ENCODE data around the gene E2F1.

E2F1 gene

DNA sequence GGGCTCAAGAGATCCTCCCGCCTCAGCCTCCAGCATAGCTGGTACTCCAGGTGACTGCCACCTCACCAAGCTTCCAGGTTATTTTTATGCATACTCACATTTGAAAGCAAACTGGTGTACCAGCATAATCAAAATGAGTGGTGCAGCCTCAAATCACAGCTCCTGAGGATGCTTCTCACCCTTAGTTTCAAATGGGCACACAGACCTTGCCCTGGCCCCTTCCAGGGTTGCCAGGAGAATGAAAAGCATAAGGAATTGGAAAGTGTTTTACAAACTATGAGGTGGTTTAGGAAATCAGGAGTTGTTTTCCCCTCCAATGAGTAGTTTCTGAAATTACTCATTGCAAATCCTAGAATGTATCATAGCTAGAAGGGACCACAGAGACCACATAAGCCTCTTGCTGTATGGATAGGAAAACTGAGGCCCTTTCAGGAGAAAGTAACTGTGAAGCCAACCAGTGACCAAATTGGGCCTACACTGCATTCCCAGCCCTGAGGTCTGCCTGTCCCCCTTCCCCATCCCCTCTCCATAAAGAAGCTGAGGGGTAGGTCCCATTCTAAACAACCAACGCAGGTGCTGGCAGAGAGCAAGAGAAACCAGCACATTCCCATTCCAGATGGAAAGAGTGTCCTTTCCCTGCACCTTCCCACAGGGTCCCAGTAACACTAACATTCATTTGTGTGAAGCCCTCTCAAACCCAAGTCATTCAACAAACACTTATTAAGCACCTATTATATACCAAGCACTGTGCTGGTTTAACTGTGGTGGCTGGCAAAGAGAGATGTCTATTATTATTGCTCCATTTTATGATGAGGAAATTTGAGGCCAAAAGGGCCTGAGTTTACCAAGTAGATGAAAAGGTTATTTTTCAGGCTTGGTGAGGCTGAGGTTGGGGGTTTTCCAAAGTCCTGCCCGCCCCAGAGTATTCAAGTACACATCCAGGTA lies 2.1 kb upstream of the E2F1 start:
- H3K27ac ChIP-seq, result no peak overlapping the region
- H3K4me3 ChIP-seq (ENCODE audit: low read depth, low read length), result no peak overlapping the region
- no peaks in the 10 kb centered on the region for H3K9me3 ChIP-seq (ENCODE audit: severe bottlenecking)
- DNase-seq, result no peak
- peaks cover 23% of the 10 kb centered on the region for H3K36me3 ChIP-seq
- no peaks in the 10 kb centered on the region for H3K27me3 ChIP-seq (ENCODE audit: insufficient read depth, low read depth, severe bottlenecking)
- TF ChIP-seq, protein P1, sequence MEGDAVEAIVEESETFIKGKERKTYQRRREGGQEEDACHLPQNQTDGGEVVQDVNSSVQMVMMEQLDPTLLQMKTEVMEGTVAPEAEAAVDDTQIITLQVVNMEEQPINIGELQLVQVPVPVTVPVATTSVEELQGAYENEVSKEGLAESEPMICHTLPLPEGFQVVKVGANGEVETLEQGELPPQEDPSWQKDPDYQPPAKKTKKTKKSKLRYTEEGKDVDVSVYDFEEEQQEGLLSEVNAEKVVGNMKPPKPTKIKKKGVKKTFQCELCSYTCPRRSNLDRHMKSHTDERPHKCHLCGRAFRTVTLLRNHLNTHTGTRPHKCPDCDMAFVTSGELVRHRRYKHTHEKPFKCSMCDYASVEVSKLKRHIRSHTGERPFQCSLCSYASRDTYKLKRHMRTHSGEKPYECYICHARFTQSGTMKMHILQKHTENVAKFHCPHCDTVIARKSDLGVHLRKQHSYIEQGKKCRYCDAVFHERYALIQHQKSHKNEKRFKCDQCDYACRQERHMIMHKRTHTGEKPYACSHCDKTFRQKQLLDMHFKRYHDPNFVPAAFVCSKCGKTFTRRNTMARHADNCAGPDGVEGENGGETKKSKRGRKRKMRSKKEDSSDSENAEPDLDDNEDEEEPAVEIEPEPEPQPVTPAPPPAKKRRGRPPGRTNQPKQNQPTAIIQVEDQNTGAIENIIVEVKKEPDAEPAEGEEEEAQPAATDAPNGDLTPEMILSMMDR (IDR thresholded peaks at IDR 0.05; ENCODE audit: low read depth, low read length), result no peak

DNA sequence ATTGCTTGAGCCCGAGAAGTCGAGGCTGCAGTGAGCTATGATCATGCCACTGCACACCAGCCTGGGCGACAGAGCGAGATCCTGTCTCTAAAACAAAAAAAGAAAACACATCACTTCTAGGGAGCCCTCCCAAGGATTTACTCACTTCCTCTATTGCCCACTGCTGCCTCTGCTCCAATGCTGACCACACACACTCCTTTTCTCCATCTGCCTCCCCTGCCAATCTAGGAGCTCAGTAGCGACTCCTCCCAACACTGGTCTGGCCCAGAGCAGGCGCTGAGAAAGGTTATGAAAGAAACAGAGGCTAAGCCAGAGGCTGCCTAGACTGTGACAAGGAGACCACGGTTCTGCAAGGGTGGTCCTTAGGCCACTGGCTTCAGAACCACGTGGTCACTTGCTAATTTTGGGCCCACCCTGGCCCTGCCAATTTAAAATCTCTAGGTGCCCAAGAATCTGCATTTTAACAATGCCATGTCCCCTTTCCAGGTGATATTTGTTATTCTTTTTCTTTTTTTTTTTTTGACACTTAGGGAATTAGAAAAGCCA lies 1.3 kb upstream of the E2F1 start:
- peaks cover 32% of the 10 kb centered on the region for H3K36me3 ChIP-seq
- H3K4me3 ChIP-seq (ENCODE audit: low read depth, low read length), result no peak overlapping the region
- H3K9me3 ChIP-seq (ENCODE audit: severe bottlenecking), result no peaks in the 10 kb centered on the region
- no peaks in the 10 kb centered on the region for H3K27me3 ChIP-seq (ENCODE audit: insufficient read depth, low read depth, severe bottlenecking)
- no peak for DNase-seq
- no peak overlapping the region for H3K27ac ChIP-seq
- TF ChIP-seq, protein P1 (IDR thresholded peaks at IDR 0.05; ENCODE audit: low read depth, low read length), result no peak

DNA sequence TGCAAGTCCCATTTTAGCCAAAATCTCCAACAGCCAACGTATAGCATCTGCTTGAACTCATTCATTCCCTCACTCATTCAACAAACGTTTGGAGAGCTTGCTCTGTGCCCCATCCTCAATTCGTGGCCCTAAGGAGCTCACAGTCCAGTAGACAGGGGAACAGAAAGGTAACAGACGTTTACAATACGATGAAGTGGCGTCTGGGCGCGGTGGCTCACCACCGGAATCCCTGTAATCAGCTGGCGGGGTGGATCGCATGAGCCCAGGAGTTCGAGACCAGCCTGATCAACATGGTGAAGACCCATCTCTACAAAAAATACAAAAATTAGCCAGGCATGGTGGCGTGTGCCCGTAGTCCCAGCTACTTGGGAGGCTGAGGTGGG lies 790 bp upstream of the E2F1 start:
- Histone ChIP-seq H3K9me3 (ENCODE audit: severe bottlenecking) (no peaks in the 10 kb centered on the region), H3K27me3 (ENCODE audit: insufficient read depth, low read depth, severe bottlenecking) (no peaks in the 10 kb centered on the region), H3K27ac (peak overlapping the region; percentile 24; the same call in 1 of the 2 replicates), H3K36me3 (peaks cover 32% of the 10 kb centered on the region), H3K4me3 (ENCODE audit: low read depth, low read length) (peak overlapping the region; percentile 37; the same call in 1 of the 2 replicates)
- DNase-seq, result no peak
- TF ChIP-seq, protein P1 (IDR thresholded peaks at IDR 0.05; ENCODE audit: low read depth, low read length), result no peak

DNA sequence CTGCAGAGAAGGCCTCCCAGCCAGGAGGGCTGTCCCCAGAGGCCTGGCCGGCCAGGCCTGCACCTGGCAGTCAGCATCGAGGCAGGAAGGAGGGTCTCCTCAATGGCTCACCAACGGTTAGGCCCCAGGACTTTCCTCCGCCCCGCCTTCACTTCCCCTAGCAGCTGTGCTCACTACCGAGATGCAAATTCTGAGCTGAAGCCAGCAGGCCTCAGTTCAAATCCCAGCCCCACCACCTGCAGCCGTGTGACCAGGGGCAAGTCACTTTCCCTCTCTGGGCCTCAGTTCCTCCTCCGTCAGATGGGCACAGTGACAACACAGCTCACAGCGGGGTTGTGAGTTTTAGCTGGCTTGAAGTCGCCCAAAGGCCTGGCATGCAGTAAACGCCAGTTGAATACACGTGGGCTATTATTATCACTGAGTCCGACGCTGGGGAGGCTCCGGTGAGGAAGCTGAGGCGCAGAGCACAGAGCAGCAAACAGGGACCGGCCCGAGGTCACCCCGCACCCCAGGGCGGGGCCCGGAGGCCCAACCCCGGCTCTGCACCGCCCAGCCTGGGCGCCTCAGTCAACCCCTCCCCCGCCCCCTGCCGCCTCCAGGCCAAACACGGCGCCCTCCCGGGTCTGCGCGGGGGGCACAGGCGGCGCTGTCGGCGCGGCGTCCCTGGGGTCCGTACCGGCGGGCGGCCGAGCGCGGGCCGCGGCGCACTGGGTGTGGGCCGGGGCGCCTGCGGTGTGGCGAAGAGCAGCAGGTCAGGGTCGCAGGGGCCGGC lies 671 bp downstream of the E2F1 start:
- H3K36me3 ChIP-seq, result peaks cover 43% of the 10 kb centered on the region
- peak; percentile 51 for DNase-seq
- TF ChIP-seq, protein P1 (IDR thresholded peaks at IDR 0.05; ENCODE audit: low read depth, low read length), result no peak
- no peaks in the 10 kb centered on the region for H3K9me3 ChIP-seq (ENCODE audit: severe bottlenecking)
- no peaks in the 10 kb centered on the region for H3K27me3 ChIP-seq (ENCODE audit: insufficient read depth, low read depth, severe bottlenecking)
- H3K4me3 ChIP-seq (ENCODE audit: low read depth, low read length), result peak overlapping the region; percentile 72
- H3K27ac ChIP-seq, result peak overlapping the region; percentile 92

DNA sequence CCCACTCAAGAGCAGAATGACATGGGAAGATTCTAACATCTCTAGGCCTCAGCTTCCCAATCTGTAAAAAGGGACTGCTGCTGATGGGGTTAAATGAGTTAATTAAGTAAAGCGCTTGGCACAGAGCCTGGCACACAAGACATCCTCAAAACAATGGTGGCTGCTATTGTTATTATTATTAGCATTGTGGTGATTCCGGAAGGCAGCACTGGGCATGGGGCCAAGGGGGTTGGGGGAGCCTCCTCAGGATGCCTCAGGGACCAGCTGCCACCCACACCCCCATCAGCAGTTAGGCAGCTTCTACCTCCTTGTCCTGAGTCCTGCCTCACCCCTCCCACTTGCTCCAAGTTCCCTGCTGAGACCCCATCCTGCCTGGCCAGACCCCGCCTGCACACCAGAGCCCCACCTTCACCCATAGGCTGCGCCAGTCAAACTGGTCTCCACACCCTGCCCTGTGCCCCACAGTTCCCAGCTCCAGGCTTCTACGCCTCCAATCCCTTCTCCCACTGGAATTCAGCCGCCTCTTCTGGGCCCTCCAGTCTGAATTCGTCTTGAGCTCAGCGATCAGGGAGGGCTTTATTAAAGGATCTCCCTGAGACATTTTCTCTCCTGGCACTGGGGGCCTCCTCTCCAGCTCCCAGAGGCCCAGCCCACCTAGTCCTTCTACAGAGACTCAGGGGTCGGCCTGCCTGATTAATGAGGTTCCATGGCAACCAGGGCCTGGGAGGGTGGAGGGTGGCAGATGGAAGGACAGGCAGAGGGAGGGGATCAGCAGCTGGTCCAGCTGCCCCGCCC lies 1.5 kb downstream of the E2F1 start:
- TF ChIP-seq, protein P1 (IDR thresholded peaks at IDR 0.05; ENCODE audit: low read depth, low read length), result no peak
- H3K27me3 ChIP-seq (ENCODE audit: insufficient read depth, low read depth, severe bottlenecking), result no peaks in the 10 kb centered on the region
- peak; percentile 85 for DNase-seq
- H3K4me3 ChIP-seq (ENCODE audit: low read depth, low read length), result peak overlapping the region; percentile 72
- H3K9me3 ChIP-seq (ENCODE audit: severe bottlenecking), result no peaks in the 10 kb centered on the region
- H3K36me3 ChIP-seq, result peaks cover 50% of the 10 kb centered on the region
- peak overlapping the region; percentile 92 for H3K27ac ChIP-seq
